Calu3 (cell line): ENCODE measurements around the gene DAPK2. TPM values are rescaled to one million over a fixed set of nuclear protein-coding genes. Genes with fewer than 3 reads are reported as not detected.

Experiments
- BruUV-seq: library from RNA; stranded (reverse); fragments of 400-500 nt; replicated peaks from 2 replicates; lab custom pipeline; 2021; lab: Mats Ljungman, UMichigan
- CTCF ChIA-PET: fragments of 300-600 bp; sonication (Branson Sonifier 250); formaldehyde crosslinking; loops from one replicate; lab custom pipeline; 2022; ENCODE audit warnings: antibody characterized with exemption; lab: Charles Lee
- DNase-seq: peaks from one replicate; pipeline ENCODE4 v3.0.0; 2022
- H3K27ac Mint-ChIP-seq: one replicate; pipeline ENCODE4 v1.8.0; 2022; ENCODE audit warnings: mixed read lengths; ENCODE audit not compliant: unreplicated experiment
- H3K27me3 Mint-ChIP-seq: one replicate; pipeline ENCODE4 v1.8.0; 2022; ENCODE audit warnings: mixed read lengths; ENCODE audit not compliant: unreplicated experiment
- H3K36me3 Mint-ChIP-seq: one replicate; pipeline ENCODE4 v1.8.0; 2022; ENCODE audit warnings: mild to moderate bottlenecking, moderate library complexity, mixed read lengths; ENCODE audit not compliant: insufficient read depth, unreplicated experiment
- H3K4me1 Mint-ChIP-seq: one replicate; pipeline ENCODE4 v1.8.0; 2022; ENCODE audit warnings: mild to moderate bottlenecking, low read depth, mixed read lengths; ENCODE audit not compliant: unreplicated experiment
- H3K4me3 Mint-ChIP-seq: one replicate; pipeline ENCODE4 v1.8.0; 2022; ENCODE audit warnings: mild to moderate bottlenecking, low read depth, moderate library complexity, mixed read lengths; ENCODE audit not compliant: unreplicated experiment
- H3K9me3 Mint-ChIP-seq: one replicate; pipeline ENCODE4 v1.8.0; 2022; ENCODE audit warnings: low read depth, mixed read lengths; ENCODE audit not compliant: unreplicated experiment
- CTCF ChIP-seq: fragments of 200-600 bp; IDR thresholded peaks from one replicate; pipeline ENCODE4 v1.8.0; 2022; ENCODE audit warnings: antibody characterized with exemption; ENCODE audit not compliant: unreplicated experiment
- intact Hi-C: fragments of 100-400 bp; cut with micrococcal nuclease; formaldehyde crosslinking; loops from one replicate; pipeline ENCODE4 v1.10.0; 2022; ENCODE audit not compliant: unreplicated experiment
- total RNA-seq: library from RNA; stranded (reverse); gene quantifications from 2 replicates; pipeline ENCODE4 v1.2.3, GENCODE V29; 2022

Gene DAPK2
- total RNA-seq, 1 experiment from 2014 or later, result 1.1 TPM

GRCh38 chr15:63983061-63983711, 63.1 kb downstream of the DAPK2 start:
- Mint-ChIP-seq H3K27ac (no peak overlapping the region), H3K27me3 (peaks cover 8% of the 10 kb centered on the region), H3K4me3 (no peak overlapping the region), H3K4me1 (no peaks in the 10 kb centered on the region), H3K9me3 (no peaks in the 10 kb centered on the region), H3K36me3 (no peaks in the 10 kb centered on the region)
- TF ChIP-seq CTCF, result no peak
- no peak for DNase-seq
- intact Hi-C loops, result no loop called here
- CTCF ChIA-PET, result interaction anchor here (1.0 kb wide), 1 partner anchor 231 kb away, joined by 4 read pairs; no protein-coding TSS in a partner anchor
- BruUV-seq, result no TSS peak

GRCh38 chr15:63982381-63982854, 63.9 kb downstream of the DAPK2 start:
- no peak overlapping the region for H3K27ac Mint-ChIP-seq
- intact Hi-C loops, result no loop called here

GRCh38 chr15:63981596-63982320, 64.5 kb downstream of the DAPK2 start:
- Mint-ChIP-seq H3K4me1 (no peaks in the 10 kb centered on the region), H3K36me3 (no peaks in the 10 kb centered on the region), H3K4me3 (no peak overlapping the region), H3K9me3 (no peaks in the 10 kb centered on the region), H3K27ac (no peak overlapping the region), H3K27me3 (peaks cover 8% of the 10 kb centered on the region)
- CTCF ChIA-PET, result interaction anchor here (0.6 to 1.6 kb wide), 4 partner anchors 12 to 668 kb away, joined by 3 to 5 read pairs (median 4); no protein-coding TSS in a partner anchor
- intact Hi-C loops, result no loop called here
- no TSS peak for BruUV-seq
- no peak for DNase-seq
- no peak for TF ChIP-seq CTCF

More at GRCh38 chr15:63982381-63982854, 63.9 kb downstream of the DAPK2 start:
- Mint-ChIP-seq H3K4me3 (no peak overlapping the region), H3K36me3 (no peaks in the 10 kb centered on the region), H3K9me3 (no peaks in the 10 kb centered on the region), H3K4me1 (no peaks in the 10 kb centered on the region), H3K27me3 (peaks cover 8% of the 10 kb centered on the region)
- TF ChIP-seq CTCF, result no peak
- no TSS peak for BruUV-seq
- no peak for DNase-seq
- CTCF ChIA-PET, result interaction anchor here (0.6 to 0.9 kb wide), 2 partner anchors 28 to 94 kb away, joined by 3 to 5 read pairs; no protein-coding TSS in a partner anchor

- no TSS peak for BruUV-seq
- no peak for DNase-seq
- intact Hi-C loops, result no loop called here
- Mint-ChIP-seq H3K27ac (no peak overlapping the region), H3K4me1 (no peaks in the 10 kb centered on the region), H3K9me3 (no peaks in the 10 kb centered on the region), H3K4me3 (no peak overlapping the region), H3K27me3 (peaks cover 5% of the 10 kb centered on the region), H3K36me3 (no peaks in the 10 kb centered on the region)
- TF ChIP-seq CTCF, result no peak
- CTCF ChIA-PET, result no interaction called here
Measured at GRCh38 chr15:63979262-63979793, 67.0 kb downstream of the DAPK2 start.
